ENCODE results near the gene VKORC1L1. TPM values are rescaled to one million over a fixed set of nuclear protein-coding genes. Genes with fewer than 3 reads are reported as not detected.
"Not testable (repeated sequence)": the region's sequence is repeated elsewhere in the genome, so short reads cannot be mapped to it uniquely, and the experiment has no call there.

The VKORC1L1 gene
- total RNA-seq, 8 experiments from 2014 or later, result 9.9 to 24.4 (median 15.8) TPM

GRCh38 chr7:65866244-65866643 lies 6.6 kb upstream of the VKORC1L1 start:
- WGBS, 10 experiments, result 20 to 80% methylated on average over 1 of the region's 3 CpGs; no CpG with 5 or more reads in 8 of the 10 experiments
- ATAC-seq (replicated peaks in 6 of 8); H3K4me1 ChIP-seq (replicated peaks in 1 of 2); H3K4me3 ChIP-seq; H3K27ac ChIP-seq; in situ Hi-C loops (cut with MboI; ENCODE audit: low pct_unique_long_range_greater_than_20kb in 2 of 9, low sequenced_read_pairs in 9 of 9, unreplicated experiment in 9 of 9): not testable (repeated sequence)

DNA sequence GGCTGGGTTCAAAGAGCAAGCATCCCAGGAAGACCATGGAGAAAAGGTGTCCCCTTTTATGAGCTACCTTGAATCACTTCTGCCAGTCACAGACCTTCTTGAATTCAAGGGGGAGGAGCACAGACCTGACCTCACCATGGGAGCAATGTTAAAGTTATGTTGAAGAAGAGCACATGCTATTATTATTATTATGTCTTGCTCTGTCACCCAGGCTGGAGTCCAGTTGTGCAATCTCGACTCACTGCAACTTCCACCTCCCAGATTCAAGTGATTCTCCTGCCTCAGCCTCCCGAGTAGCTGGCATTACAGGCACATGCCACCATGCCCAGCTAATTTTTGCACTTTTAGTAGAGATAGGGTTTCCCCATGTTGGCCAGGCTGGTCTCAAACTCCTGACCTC lies 5.2 kb upstream of the VKORC1L1 start:
- H3K27ac ChIP-seq; H3K4me3 ChIP-seq; ATAC-seq (replicated peaks in 6 of 8); in situ Hi-C loops (cut with MboI; ENCODE audit: low pct_unique_long_range_greater_than_20kb in 2 of 9, low sequenced_read_pairs in 9 of 9, unreplicated experiment in 9 of 9); H3K4me1 ChIP-seq (replicated peaks in 1 of 2): not testable (repeated sequence)
- 60 to 86% (median 72%) methylated on average over 1 to 2 of the region's 2 CpGs; no CpG with 5 or more reads in 7 of the 10 experiments for whole genome bisulfite sequencing, 10 experiments

DNA sequence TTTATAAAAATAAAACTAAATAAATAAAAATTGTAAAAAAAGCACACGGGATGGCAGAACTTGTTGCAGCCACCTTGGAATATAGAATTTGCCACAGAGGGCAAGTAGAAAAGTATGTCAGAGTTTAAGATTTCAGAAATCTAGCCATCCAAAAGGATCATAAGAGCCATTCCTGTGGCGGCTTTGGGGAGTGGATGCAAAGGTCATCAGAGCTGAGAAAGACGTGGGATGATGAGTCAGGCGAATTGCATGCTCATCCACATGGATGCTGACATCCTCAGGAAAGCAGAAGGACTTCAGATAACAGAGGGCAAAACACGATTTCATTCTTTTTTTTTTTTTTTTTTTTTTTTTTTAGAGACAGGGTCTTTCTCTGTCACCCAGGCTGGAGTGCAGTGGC lies 3.6 kb upstream of the VKORC1L1 start:
- not testable (repeated sequence) for ATAC-seq (replicated peaks in 6 of 8)

DNA sequence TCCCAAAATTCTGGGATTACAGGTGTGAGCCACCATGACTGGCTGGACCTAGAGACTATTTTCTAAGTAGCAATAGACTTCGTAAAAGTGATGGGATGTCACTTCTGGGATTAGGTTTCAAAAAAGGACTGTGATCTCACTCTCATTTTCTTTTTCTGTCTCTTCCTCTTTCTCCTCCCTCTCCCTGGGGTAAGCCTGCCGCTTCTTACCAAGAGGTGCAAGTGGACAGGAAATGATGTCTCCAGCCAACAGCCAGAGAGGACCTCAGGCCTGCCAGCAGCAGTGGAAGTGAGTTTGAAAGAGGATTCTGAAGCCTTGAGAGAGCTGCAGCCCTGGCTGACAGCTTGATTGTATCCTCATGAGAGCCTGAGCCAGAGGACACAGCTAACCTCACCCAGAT lies 1.4 kb upstream of the VKORC1L1 start:
- in situ Hi-C loops (cut with MboI; ENCODE audit: low pct_unique_long_range_greater_than_20kb in 2 of 9, low sequenced_read_pairs in 9 of 9, unreplicated experiment in 9 of 9), result not testable (repeated sequence)
- 60 to 88% (median 67%) methylated on average over 1 to 2 of the region's 2 CpGs; no CpG with 5 or more reads in 7 of the 10 experiments for WGBS, 10 experiments

More for the DNA sequence above, 3.6 kb upstream of the VKORC1L1 start:
- H3K4me3 ChIP-seq; H3K27ac ChIP-seq; H3K4me1 ChIP-seq (replicated peaks in 1 of 2); in situ Hi-C loops (cut with MboI; ENCODE audit: low pct_unique_long_range_greater_than_20kb in 2 of 9, low sequenced_read_pairs in 9 of 9, unreplicated experiment in 9 of 9): not testable (repeated sequence)
- WGBS, 10 experiments, result 50 to 100% (median 73%) methylated on average over 1 to 4 of the region's 5 CpGs; no CpG with 5 or more reads in 3 of the 10 experiments

GRCh38 chr7:65873582-65874193 lies 814 bp downstream of the VKORC1L1 start:
- Histone ChIP-seq H3K27ac (peak overlapping the region; percentile 75 to 88), H3K4me3 (peak overlapping the region; percentile 69 to 99 (median 93))
- 0 to 3% (median 0%) methylated on average over 2 to 5 of the region's 57 CpGs; no CpG with 5 or more reads in 7 of the 10 experiments for WGBS, 10 experiments
- ATAC-seq (replicated peaks in 6 of 8), result peak; percentile 35 to 53 (median 44)
- in situ Hi-C loops (cut with MboI; ENCODE audit: low pct_unique_long_range_greater_than_20kb in 2 of 9, low sequenced_read_pairs in 9 of 9, unreplicated experiment in 9 of 9); H3K4me1 ChIP-seq (replicated peaks in 1 of 2): not testable (repeated sequence)

More for the DNA sequence above, 1.4 kb upstream of the VKORC1L1 start:
- H3K4me3 ChIP-seq; H3K27ac ChIP-seq; H3K4me1 ChIP-seq (replicated peaks in 1 of 2); ATAC-seq (replicated peaks in 6 of 8): not testable (repeated sequence)

- in situ Hi-C loops (cut with MboI; ENCODE audit: low pct_unique_long_range_greater_than_20kb in 2 of 9, low sequenced_read_pairs in 9 of 9, unreplicated experiment in 9 of 9); ATAC-seq (replicated peaks in 6 of 8); H3K4me1 ChIP-seq (replicated peaks in 1 of 2); H3K27ac ChIP-seq; H3K4me3 ChIP-seq: not testable (repeated sequence)
- WGBS, 10 experiments, result 60 to 100% (median 93%) methylated on average over 1 to 4 of the region's 4 CpGs; no CpG with 5 or more reads in 5 of the 10 experiments
Measured at GRCh38 chr7:65875715-65876114, 2.8 kb downstream of the VKORC1L1 start.

GRCh38 chr7:65879292-65880153 lies 6.6 kb downstream of the VKORC1L1 start:
- ATAC-seq (replicated peaks in 6 of 8); H3K27ac ChIP-seq; H3K4me3 ChIP-seq; in situ Hi-C loops (cut with MboI; ENCODE audit: low pct_unique_long_range_greater_than_20kb in 2 of 9, low sequenced_read_pairs in 9 of 9, unreplicated experiment in 9 of 9); H3K4me1 ChIP-seq (replicated peaks in 1 of 2): not testable (repeated sequence)
- WGBS, 10 experiments, result 62 to 100% (median 74%) methylated on average over 2 to 4 of the region's 5 CpGs; no CpG with 5 or more reads in 2 of the 10 experiments

- WGBS, 10 experiments, result 67 to 97% (median 93%) methylated on average over 3 to 5 of the region's 5 CpGs; no CpG with 5 or more reads in 7 of the 10 experiments
- H3K4me1 ChIP-seq (replicated peaks in 1 of 2); H3K4me3 ChIP-seq; in situ Hi-C loops (cut with MboI; ENCODE audit: low pct_unique_long_range_greater_than_20kb in 2 of 9, low sequenced_read_pairs in 9 of 9, unreplicated experiment in 9 of 9); H3K27ac ChIP-seq; ATAC-seq (replicated peaks in 6 of 8): not testable (repeated sequence)
Measured at GRCh38 chr7:65880242-65880641, 7.4 kb downstream of the VKORC1L1 start.

DNA sequence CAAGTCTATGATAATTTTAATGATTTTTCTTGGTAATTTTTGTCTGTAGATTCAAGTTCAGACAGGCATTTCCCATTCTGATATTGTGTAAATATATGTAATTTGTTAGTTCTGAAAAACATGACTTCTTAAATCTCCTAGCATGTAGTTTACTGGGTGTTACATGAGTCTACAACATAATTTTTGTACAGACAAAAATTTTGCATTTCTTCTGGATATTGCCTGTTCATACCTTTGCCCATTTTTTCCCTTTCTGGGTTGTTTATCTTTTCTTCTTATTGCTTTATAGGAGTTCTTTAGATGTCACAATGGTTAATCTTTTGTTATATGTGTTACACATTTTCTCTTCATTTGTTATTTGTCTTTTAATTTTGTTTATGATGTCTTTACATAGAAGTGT lies 12.1 kb downstream of the VKORC1L1 start:
- H3K4me3 ChIP-seq; H3K4me1 ChIP-seq (replicated peaks in 1 of 2); ATAC-seq (replicated peaks in 6 of 8); H3K27ac ChIP-seq; in situ Hi-C loops (cut with MboI; ENCODE audit: low pct_unique_long_range_greater_than_20kb in 2 of 9, low sequenced_read_pairs in 9 of 9, unreplicated experiment in 9 of 9): not testable (repeated sequence)

- H3K27ac ChIP-seq; H3K4me3 ChIP-seq; H3K4me1 ChIP-seq (replicated peaks in 1 of 2); ATAC-seq (replicated peaks in 6 of 8); in situ Hi-C loops (cut with MboI; ENCODE audit: low pct_unique_long_range_greater_than_20kb in 2 of 9, low sequenced_read_pairs in 9 of 9, unreplicated experiment in 9 of 9): not testable (repeated sequence)
- WGBS, 10 experiments, result no CpG with 5 or more reads among the region's 3 CpGs
Measured at GRCh38 chr7:65885533-65885932, 12.7 kb downstream of the VKORC1L1 start.

GRCh38 chr7:65888434-65889156 lies 15.7 kb downstream of the VKORC1L1 start:
- ATAC-seq (replicated peaks in 6 of 8); H3K27ac ChIP-seq; H3K4me1 ChIP-seq (replicated peaks in 1 of 2); H3K4me3 ChIP-seq; in situ Hi-C loops (cut with MboI; ENCODE audit: low pct_unique_long_range_greater_than_20kb in 2 of 9, low sequenced_read_pairs in 9 of 9, unreplicated experiment in 9 of 9): not testable (repeated sequence)
- 80 to 100% (median 83%) methylated on average over 1 to 2 of the region's 5 CpGs; no CpG with 5 or more reads in 7 of the 10 experiments for whole genome bisulfite sequencing, 10 experiments

DNA sequence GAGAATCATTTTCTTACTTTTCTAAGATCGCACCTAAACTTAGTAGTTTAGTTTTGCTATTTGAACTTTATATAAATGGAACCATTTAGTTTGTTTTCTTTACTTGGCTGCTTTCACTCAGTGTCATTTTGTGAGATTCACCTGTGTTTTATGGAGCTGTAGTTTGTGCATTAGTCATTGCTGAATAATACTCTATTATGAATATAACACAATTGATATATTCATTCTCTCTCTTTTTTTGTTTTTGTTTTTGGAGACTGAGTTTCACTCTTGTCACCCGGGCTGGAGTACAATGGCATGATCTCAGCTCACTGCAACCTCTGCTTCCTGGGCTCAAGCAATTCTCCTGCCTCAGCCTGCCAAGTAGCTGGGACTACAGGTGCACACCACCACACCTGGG lies 16.8 kb downstream of the VKORC1L1 start:
- H3K4me3 ChIP-seq; in situ Hi-C loops (cut with MboI; ENCODE audit: low pct_unique_long_range_greater_than_20kb in 2 of 9, low sequenced_read_pairs in 9 of 9, unreplicated experiment in 9 of 9); H3K4me1 ChIP-seq (replicated peaks in 1 of 2); ATAC-seq (replicated peaks in 6 of 8); H3K27ac ChIP-seq: not testable (repeated sequence)
- WGBS, 10 experiments, result 60 to 100% (median 100%) methylated on average over 1 of the region's 2 CpGs; no CpG with 5 or more reads in 3 of the 10 experiments

DNA sequence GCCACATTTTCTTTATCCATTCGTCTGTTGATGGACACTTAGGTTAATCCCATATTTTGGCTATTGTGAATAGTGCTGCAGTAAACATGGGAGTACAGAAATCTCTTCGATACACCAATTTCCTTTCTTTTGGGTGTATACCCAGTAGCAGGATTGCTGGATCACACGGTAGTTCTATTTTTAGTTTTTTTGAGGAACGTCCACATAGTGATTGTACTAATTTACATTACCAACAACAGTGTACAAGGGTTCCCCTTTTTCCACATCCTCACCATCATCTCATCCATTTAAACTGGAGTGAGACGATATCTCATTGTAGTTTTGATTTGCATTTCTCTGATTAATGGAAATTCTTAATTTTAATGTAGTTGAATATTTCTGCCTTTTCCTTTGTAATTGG lies 19.3 kb downstream of the VKORC1L1 start:
- Histone ChIP-seq H3K4me1 (replicated peaks in 1 of 2) (no peaks in the 10 kb centered on the region), H3K4me3 (no peak overlapping the region), H3K27ac (no peak overlapping the region)
- in situ Hi-C loops (cut with MboI; ENCODE audit: low pct_unique_long_range_greater_than_20kb in 2 of 9, low sequenced_read_pairs in 9 of 9, unreplicated experiment in 9 of 9), result no loop called here
- ATAC-seq (replicated peaks in 6 of 8), result peak in 1 of 8 experiments; percentile 57
- 57 to 100% (median 93%) methylated on average over 1 to 5 of the region's 5 CpGs for WGBS, 10 experiments
